ENCODE measurements around the gene CGRRF1. TPM values are rescaled to one million over a fixed set of nuclear protein-coding genes. Genes with fewer than 3 reads are reported as not detected.

Gene CGRRF1
- total and polyA plus RNA-seq, 2 of the 13 experiments (the other 11 are each of a cell fraction or from before 2014, with no cell fraction given) = 16.8 to 18.2 TPM

DNA sequence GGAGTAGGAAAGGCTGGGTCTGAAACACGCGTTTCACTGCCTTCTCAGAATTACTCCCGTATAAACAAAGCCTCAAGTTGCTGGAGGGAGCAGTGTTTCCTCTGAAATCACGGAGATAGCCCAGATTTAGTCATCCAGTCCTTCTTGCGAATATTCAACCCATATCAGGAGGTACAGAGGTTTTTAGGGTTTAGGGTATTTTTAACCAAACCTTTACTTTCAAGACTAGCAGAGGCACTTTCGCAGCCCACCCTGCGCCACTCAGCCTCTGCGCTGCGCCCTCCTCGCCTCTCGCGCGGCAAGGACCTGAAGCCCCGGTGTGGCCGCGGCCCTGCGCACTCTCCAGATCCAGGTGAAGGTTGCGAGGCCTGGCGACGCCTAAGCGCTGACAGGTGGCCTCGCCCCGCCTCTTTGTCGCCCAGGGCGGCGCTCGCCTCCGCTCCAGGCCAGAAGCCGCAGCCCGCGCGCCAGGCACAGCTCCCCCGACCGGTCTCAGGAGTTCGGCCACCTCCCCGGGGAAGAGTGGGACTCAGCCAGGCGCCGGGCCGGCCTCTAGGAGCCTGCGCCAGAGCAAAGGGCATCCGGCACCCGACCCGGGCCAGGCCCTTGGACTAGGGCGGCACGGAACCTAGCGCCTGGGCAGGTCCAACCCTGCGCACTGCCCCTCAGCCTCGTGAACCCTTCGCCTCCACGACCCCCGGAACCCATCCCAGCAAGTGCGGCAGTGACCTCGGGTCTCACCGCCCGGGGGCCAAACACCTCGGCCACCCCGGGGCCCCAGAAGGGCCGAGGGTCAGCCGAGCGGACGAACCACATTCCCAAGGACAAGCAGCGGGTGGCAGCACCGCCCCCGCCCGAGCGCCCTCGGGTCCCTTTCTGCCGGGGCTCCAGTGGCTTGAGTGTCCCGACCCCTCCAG is 55.4 kb downstream of the CGRRF1 start (continued):
- TF ChIP-seq, protein P1, sequence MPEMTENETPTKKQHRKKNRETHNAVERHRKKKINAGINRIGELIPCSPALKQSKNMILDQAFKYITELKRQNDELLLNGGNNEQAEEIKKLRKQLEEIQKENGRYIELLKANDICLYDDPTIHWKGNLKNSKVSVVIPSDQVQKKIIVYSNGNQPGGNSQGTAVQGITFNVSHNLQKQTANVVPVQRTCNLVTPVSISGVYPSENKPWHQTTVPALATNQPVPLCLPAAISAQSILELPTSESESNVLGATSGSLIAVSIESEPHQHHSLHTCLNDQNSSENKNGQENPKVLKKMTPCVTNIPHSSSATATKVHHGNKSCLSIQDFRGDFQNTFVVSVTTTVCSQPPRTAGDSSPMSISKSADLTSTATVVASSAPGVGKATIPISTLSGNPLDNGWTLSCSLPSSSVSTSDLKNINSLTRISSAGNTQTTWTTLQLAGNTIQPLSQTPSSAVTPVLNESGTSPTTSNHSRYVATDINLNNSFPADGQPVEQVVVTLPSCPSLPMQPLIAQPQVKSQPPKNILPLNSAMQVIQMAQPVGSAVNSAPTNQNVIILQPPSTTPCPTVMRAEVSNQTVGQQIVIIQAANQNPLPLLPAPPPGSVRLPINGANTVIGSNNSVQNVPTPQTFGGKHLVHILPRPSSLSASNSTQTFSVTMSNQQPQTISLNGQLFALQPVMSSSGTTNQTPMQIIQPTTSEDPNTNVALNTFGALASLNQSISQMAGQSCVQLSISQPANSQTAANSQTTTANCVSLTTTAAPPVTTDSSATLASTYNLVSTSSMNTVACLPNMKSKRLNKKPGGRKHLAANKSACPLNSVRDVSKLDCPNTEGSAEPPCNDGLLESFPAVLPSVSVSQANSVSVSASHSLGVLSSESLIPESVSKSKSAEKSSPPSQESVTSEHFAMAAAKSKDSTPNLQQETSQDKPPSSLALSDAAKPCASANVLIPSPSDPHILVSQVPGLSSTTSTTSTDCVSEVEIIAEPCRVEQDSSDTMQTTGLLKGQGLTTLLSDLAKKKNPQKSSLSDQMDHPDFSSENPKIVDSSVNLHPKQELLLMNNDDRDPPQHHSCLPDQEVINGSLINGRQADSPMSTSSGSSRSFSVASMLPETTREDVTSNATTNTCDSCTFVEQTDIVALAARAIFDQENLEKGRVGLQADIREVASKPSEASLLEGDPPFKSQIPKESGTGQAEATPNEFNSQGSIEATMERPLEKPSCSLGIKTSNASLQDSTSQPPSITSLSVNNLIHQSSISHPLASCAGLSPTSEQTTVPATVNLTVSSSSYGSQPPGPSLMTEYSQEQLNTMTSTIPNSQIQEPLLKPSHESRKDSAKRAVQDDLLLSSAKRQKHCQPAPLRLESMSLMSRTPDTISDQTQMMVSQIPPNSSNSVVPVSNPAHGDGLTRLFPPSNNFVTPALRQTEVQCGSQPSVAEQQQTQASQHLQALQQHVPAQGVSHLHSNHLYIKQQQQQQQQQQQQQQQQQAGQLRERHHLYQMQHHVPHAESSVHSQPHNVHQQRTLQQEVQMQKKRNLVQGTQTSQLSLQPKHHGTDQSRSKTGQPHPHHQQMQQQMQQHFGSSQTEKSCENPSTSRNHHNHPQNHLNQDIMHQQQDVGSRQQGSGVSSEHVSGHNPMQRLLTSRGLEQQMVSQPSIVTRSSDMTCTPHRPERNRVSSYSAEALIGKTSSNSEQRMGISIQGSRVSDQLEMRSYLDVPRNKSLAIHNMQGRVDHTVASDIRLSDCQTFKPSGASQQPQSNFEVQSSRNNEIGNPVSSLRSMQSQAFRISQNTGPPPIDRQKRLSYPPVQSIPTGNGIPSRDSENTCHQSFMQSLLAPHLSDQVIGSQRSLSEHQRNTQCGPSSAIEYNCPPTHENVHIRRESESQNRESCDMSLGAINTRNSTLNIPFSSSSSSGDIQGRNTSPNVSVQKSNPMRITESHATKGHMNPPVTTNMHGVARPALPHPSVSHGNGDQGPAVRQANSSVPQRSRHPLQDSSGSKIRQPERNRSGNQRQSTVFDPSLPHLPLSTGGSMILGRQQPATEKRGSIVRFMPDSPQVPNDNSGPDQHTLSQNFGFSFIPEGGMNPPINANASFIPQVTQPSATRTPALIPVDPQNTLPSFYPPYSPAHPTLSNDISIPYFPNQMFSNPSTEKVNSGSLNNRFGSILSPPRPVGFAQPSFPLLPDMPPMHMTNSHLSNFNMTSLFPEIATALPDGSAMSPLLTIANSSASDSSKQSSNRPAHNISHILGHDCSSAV (CRISPR knock-in tag; IDR thresholded peaks at IDR 0.05; ENCODE audit: borderline replicate concordance) = no peak
- TF ChIP-seq ZNF430 (CRISPR knock-in tag; IDR thresholded peaks at IDR 0.05) = no peak
- TF ChIP-seq ZBTB20 (CRISPR knock-in tag; IDR thresholded peaks at IDR 0.05; ENCODE audit: borderline replicate concordance, low read depth) = no peak
- TF ChIP-seq, protein P2, sequence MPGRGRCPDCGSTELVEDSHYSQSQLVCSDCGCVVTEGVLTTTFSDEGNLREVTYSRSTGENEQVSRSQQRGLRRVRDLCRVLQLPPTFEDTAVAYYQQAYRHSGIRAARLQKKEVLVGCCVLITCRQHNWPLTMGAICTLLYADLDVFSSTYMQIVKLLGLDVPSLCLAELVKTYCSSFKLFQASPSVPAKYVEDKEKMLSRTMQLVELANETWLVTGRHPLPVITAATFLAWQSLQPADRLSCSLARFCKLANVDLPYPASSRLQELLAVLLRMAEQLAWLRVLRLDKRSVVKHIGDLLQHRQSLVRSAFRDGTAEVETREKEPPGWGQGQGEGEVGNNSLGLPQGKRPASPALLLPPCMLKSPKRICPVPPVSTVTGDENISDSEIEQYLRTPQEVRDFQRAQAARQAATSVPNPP (CRISPR knock-in tag; IDR thresholded peaks at IDR 0.05) = peak; percentile 45
- TF ChIP-seq FOXO1 (CRISPR knock-in tag; IDR thresholded peaks at IDR 0.05) = 0 out of 2 replicates have a peak, but pooled peaks have one; percentile 16
- no peak for TF ChIP-seq RERE (CRISPR knock-in tag; IDR thresholded peaks at IDR 0.05; ENCODE audit: low read depth)
- TF ChIP-seq ZNF746 (CRISPR knock-in tag; IDR thresholded peaks at IDR 0.05) = no peak
- 0 out of 2 replicates have a peak, but pooled peaks have one; percentile 19 for TF ChIP-seq FOXJ3 (CRISPR knock-in tag; IDR thresholded peaks at IDR 0.05; ENCODE audit: borderline replicate concordance)
- TF ChIP-seq SOX6 (IDR thresholded peaks at IDR 0.05) = no peak
- peak; percentile 55 for TF ChIP-seq SOX6 (CRISPR knock-in tag; IDR thresholded peaks at IDR 0.05)
- TF ChIP-seq ATF7-NPFF (CRISPR knock-in tag; IDR thresholded peaks at IDR 0.05; ENCODE audit: low read depth) = no peak; the same call in 1 of the 2 replicates

All from HepG2 (cell line).